GM12801 (cell line): ENCODE data around the gene GIMAP5.

Experiments
- TF ChIP-seq, protein P1 (sequence below): IDR thresholded peaks from one replicate; pipeline ENCODE4 v1.5.1; 2011; ENCODE audit warnings: control low read depth; ENCODE audit not compliant: insufficient read length; ENCODE audit errors: extremely low read depth

The GIMAP5 gene

DNA sequence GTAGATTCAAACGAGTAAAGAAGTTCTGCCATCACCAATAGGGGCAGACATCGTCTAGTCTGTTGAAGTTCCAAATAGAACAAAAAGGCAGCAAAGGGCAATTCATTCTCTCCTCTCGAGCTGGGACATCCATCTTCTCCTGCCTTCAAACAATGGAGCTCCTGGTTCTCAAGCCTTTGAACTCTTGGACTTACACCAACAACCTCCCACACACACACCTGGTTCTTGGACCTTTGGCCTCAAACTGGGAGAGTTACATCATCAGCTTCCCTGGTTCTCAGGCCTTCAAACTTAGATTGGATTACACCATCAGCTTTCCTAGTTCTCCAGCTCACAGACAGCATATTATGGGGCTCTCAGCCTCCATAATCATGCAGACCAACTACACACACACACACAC lies 9.8 kb upstream of the GIMAP5 start:
- TF ChIP-seq, protein P1, sequence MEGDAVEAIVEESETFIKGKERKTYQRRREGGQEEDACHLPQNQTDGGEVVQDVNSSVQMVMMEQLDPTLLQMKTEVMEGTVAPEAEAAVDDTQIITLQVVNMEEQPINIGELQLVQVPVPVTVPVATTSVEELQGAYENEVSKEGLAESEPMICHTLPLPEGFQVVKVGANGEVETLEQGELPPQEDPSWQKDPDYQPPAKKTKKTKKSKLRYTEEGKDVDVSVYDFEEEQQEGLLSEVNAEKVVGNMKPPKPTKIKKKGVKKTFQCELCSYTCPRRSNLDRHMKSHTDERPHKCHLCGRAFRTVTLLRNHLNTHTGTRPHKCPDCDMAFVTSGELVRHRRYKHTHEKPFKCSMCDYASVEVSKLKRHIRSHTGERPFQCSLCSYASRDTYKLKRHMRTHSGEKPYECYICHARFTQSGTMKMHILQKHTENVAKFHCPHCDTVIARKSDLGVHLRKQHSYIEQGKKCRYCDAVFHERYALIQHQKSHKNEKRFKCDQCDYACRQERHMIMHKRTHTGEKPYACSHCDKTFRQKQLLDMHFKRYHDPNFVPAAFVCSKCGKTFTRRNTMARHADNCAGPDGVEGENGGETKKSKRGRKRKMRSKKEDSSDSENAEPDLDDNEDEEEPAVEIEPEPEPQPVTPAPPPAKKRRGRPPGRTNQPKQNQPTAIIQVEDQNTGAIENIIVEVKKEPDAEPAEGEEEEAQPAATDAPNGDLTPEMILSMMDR, result no peak

DNA sequence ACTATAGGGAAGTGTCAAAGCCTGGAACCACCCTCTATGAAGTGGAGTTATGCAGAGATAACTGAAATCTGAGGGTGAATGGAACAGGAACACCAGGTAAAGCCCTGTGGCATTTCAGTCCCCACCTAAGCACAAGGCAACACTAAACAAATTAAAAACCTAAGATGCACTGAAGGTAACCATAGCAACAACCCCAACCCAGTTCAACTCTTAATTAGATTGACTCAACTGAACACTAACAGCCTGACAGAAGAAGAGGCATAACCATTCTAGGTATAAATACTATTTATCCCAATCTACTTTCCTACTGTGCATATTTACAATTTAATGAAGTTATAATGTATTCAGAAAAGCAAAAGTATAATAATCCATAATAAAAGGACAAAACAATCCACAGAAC lies 9.2 kb upstream of the GIMAP5 start:
- TF ChIP-seq, protein P1, result no peak

DNA sequence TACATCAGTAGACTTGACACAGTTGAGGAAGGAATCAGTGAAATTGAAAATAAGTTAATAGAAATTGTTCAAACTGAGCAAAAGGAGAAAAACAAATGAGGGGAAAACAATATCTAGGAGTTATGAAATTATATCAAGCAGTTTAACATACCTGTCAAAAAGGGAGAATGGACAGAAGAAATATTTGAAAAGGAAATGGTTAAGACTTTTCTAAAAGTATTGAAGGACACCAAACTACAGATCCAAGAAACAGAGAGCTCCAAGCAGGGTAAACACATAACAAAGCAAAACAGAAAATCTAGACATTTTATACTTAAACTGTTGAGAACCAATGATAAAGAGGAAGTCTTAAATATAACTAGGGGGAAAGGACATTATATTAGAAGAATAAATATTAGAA lies 8.6 kb upstream of the GIMAP5 start:
- TF ChIP-seq, protein P1, result no peak

DNA sequence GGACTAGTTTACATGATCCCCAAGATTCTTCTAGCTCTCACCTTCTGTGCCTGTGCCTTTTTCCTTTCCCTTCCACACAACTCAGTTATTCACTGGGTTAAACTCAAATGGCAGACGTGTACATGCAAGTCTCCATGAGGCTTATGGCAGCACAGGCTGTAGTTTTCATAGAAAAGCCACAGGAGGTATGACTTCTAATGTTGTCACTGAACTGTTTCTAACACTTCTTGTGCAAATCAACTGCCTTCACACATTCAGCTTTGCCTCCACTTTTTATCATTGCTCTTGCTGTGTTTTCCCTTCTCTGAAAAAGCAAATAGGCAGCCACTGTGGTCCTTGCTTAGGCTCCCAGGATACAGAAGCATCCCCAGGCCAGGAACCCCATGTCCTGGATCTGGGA lies 5.3 kb upstream of the GIMAP5 start:
- TF ChIP-seq, protein P1, result no peak

DNA sequence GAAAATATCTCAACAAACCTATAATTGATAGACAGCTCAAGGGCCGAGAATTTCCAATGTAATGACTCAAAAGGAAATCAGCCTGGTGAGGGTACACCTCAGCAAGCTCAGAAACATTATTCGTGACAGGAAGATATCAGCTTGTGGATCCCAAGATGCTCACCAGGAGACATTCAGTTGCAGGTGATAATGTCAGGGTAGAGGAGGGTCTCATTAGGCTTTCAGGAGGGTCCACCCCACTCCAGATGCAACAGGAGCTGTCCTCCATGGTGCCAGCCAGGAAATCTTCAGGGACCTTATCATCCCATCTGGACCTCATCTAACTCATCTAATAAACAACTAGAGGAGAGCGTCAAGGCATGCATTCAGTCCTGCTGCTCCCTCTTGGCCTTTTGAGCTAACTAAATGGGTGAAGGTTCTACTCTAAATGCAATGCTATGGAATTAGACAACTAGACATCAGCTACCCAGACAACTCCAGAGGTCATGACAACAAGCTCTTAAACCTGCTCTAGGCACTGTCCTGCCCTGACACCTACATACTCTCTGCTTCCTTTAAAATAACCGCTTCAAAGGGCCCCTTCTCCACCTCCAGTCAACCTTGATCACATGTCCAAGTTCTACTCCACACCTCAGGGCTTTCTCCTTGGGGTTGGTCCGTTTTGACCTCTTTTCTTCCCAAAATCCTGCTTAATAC lies 4.3 kb upstream of the GIMAP5 start:
- TF ChIP-seq, protein P1, result no peak

DNA sequence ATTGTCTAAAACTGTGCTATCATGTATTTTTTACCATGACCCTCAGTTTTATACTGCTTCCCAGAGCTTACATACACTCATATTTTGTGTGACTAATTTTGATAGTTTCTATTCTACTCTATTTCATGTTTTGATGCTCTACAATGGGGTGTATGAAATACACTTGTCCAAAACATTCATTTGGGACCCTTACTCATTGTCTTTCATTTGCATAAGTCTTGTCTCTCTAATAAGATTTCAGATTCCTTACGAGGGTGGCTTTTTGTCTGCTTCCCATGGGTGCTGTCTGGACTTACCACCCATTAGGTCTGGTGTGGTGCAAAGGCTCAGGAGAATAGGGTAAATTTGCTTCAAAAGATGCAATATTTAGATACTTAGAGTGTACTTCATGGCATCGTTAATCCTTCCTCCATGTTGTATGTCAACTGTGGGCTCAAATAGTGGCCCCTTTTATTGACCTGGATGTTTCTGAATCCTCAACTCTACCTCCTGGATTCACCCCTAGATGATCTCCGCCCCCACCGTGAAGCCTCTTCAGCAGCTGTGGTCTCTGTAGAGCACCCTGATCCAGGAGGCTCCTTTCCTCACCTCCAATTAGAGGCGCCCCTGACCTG lies 3.6 kb upstream of the GIMAP5 start:
- TF ChIP-seq, protein P1, result no peak

DNA sequence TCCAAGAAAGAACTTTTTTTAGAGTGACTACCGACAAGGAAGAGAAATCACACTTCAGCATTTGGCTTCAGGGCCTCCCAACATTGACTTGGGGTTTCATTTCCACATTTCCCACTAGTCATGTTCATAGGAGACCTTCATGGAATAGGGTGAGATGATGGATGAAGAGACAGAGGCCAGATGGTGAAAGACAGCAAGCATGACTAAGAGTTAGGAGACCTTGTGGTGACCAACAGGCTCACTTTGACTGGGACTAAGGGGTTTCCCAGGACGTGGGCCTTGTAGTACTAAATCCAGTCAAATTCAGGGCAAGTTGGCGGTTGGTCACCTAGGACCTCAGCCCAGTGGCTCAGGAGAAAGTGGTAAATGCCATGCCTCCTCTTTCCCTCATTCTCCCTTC lies 3.0 kb upstream of the GIMAP5 start:
- TF ChIP-seq, protein P1, result no peak
